SJSA1 (cell line): ENCODE measurements around the gene RASGRF2. TPM values are rescaled to one million over a fixed set of nuclear protein-coding genes. Genes with fewer than 3 reads are reported as not detected.
A peak's percentile ranks its signal among the peaks of the same experiment; 100 is the strongest.
"Not testable (repeated sequence)": the region's sequence is repeated elsewhere in the genome, so short reads cannot be mapped to it uniquely, and the experiment has no call there.

ENCODE experiments used
- DNase-seq, 2 experiments: peaks; one replicate each; pipeline ENCODE4 v3.0.0-alpha.2; 2015 to 2020; ENCODE audit warnings: low spot score in 2 of 2, low read depth in 1 of 2
- H3K27ac ChIP-seq: fragments of 250-450 bp; sonication (Bioruptor Pico); 2 replicates; pipeline ENCODE4 v1.5.1; 2020; ENCODE audit warnings: mild to moderate bottlenecking, moderate library complexity
- H3K27me3 ChIP-seq: fragments of 250-450 bp; sonication (Bioruptor Pico); replicated peaks from 2 replicates; pipeline ENCODE4 v1.5.1; 2020; ENCODE audit warnings: mild to moderate bottlenecking, moderate library complexity
- H3K36me3 ChIP-seq: fragments of 250-450 bp; sonication (Bioruptor Pico); 2 replicates; pipeline ENCODE4 v1.5.1; 2020; ENCODE audit warnings: mild to moderate bottlenecking
- H3K4me1 ChIP-seq: fragments of 250-450 bp; sonication (Bioruptor Pico); replicated peaks from 2 replicates; pipeline ENCODE4 v1.6.1; 2021; ENCODE audit warnings: mild to moderate bottlenecking
- H3K4me3 ChIP-seq: fragments of 250-450 bp; sonication (Bioruptor Pico); 2 replicates; pipeline ENCODE4 v1.5.1; 2020; ENCODE audit warnings: mild to moderate bottlenecking
- H3K9me3 ChIP-seq: fragments of 250-450 bp; sonication (Bioruptor Pico); replicated peaks from 2 replicates; pipeline ENCODE4 v1.5.1; 2020; ENCODE audit warnings: mild to moderate bottlenecking
- total RNA-seq: library from RNA; depleted of rRNA; stranded (reverse); fragments of >200 nt; shearing (Covaris generic); gene quantifications from 2 replicates; pipeline ENCODE4 v1.2.3, GENCODE V29; 2014

RASGRF2 gene
- total RNA-seq, 1 experiment from 2014 or later = 12.5 TPM

GRCh38 chr5:81006947-81007636, 46.9 kb downstream of the RASGRF2 start:
- Histone ChIP-seq H3K27ac (no peak overlapping the region), H3K27me3 (no peaks in the 10 kb centered on the region), H3K4me3 (no peak overlapping the region), H3K4me1 (peaks cover 8% of the 10 kb centered on the region), H3K36me3 (no peaks in the 10 kb centered on the region), H3K9me3 (no peaks in the 10 kb centered on the region; the same call in 1 of the 2 replicates)
- DNase-seq = no peak

DNA sequence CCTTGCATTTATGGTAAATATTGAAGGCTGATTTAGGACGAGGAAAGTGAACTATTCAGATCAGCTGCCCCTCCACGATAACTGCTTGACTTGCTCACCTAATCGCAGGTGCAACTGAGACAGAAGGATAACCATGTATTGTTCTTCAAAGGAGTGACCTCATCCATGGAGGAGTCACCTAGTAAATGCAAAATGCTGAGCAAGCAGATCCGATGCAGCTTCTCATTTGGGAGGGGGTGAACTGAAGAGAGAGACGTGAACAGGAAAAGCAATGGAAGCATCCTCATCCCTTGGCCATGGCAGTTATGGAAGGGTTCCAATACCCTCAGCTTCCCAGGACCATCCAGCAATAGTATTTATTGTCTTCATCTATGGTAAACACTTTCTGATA, 47.5 kb downstream of the RASGRF2 start:
- H3K4me3 ChIP-seq = no peak overlapping the region
- peaks cover 8% of the 10 kb centered on the region for H3K4me1 ChIP-seq
- DNase-seq = no peak
- H3K27ac ChIP-seq = no peak overlapping the region
- no peaks in the 10 kb centered on the region for H3K27me3 ChIP-seq
- no peaks in the 10 kb centered on the region; the same call in 1 of the 2 replicates for H3K9me3 ChIP-seq
- no peaks in the 10 kb centered on the region for H3K36me3 ChIP-seq

DNA sequence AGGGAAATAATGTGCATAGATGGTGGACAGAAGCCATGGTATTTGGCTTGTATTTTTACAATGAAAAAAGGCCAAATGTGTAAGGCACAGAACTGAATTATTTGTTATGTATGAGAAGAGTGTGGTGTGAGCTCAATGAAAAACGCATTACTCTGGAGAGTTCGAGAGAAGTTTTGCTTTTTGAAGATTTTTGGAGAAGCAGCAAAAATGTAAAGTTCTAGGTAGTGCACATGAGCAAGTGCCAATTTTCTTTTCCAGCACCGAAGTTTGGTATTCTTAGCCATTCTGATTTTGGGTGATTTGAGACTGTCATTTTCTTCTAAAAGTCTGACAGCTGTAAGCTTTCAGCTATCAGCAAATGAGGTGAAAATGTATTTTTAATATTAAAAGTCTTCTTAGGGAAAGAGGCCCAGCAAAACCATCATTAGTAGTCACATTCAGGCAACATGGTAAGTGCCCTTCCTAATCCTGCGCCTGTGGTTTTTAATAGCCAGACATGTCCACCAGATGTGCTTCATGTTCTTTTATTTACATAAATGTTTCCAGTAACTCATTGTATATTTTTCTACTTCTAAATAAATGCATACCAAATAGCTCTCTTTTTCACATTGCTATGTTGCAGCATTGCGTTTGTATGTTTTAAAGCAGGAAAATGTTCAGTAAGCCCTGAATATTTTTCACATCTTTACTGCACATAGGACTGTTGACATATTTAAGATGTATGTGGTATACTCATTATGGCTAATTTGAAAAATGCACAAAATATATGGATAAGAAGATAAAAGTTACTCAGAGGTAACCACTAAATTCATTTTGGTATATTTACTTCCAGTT, 50.4 kb downstream of the RASGRF2 start:
- DNase-seq = peak in 1 of 2 experiments; percentile 11
- H3K27me3 ChIP-seq = no peaks in the 10 kb centered on the region
- no peaks in the 10 kb centered on the region for H3K36me3 ChIP-seq
- peaks cover 12% of the 10 kb centered on the region for H3K4me1 ChIP-seq
- no peak overlapping the region for H3K27ac ChIP-seq
- no peak overlapping the region for H3K4me3 ChIP-seq
- no peaks in the 10 kb centered on the region; the same call in 1 of the 2 replicates for H3K9me3 ChIP-seq

- DNase-seq = no peak
- Histone ChIP-seq H3K9me3 (no peaks in the 10 kb centered on the region; the same call in 1 of the 2 replicates), H3K4me3 (no peak overlapping the region), H3K36me3 (no peaks in the 10 kb centered on the region), H3K4me1 (peaks cover 16% of the 10 kb centered on the region), H3K27me3 (no peaks in the 10 kb centered on the region), H3K27ac (no peak overlapping the region)
Measured at GRCh38 chr5:81014348-81014747, 54.2 kb downstream of the RASGRF2 start.

- Histone ChIP-seq H3K36me3 (no peaks in the 10 kb centered on the region), H3K4me1 (peaks cover 16% of the 10 kb centered on the region), H3K9me3 (no peaks in the 10 kb centered on the region), H3K27me3 (no peaks in the 10 kb centered on the region), H3K27ac (no peak overlapping the region), H3K4me3 (no peak overlapping the region)
- DNase-seq = no peak
Measured at GRCh38 chr5:81016116-81016515, 56.0 kb downstream of the RASGRF2 start.

DNA sequence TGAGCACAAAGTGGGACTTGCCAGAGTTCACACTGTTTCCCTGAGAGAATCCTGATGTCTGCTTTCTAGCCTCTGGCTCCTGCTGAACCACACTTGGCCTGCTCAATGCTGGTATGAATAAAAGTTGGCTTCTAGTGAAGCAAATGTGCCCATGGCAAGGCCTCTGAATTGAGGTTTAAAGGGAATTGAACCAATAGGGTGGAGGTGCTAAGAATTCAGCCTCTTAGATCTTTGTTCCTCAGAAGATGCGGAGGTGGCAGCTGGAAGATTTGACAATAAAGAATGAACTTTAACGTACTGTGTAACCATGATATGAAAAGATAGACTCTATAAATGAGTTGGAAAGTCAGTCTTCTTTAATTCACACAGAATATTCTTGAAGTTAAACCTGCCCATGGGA, 57.2 kb downstream of the RASGRF2 start:
- H3K27me3 ChIP-seq = no peaks in the 10 kb centered on the region
- H3K4me3 ChIP-seq = no peak overlapping the region
- DNase-seq = no peak
- H3K36me3 ChIP-seq = no peaks in the 10 kb centered on the region
- no peaks in the 10 kb centered on the region for H3K9me3 ChIP-seq
- peaks cover 16% of the 10 kb centered on the region for H3K4me1 ChIP-seq
- no peak overlapping the region for H3K27ac ChIP-seq

DNA sequence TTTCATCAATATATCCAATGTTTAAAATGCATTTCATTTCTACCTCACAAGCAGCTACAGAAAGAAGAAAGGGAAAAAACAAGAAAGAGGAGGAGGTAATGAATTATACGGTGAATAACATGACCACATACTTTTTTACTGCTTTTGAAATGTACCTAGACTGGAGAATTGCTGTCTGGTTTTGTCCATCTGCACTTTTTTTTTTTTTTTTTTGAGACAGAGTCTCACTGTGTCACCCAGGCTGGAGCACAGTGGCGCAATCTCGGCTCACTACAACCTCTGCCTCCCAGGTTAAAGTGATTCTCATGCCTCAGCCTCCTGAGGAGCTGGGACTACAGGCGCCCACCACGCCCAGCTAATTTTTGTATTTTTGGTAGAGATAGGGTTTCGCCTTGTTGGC, 58.4 kb downstream of the RASGRF2 start:
- H3K4me3 ChIP-seq, H3K27ac ChIP-seq, H3K9me3 ChIP-seq, H3K36me3 ChIP-seq, H3K27me3 ChIP-seq: not testable (repeated sequence)
- DNase-seq = peak in 1 of 2 experiments; percentile 18
- peaks cover 16% of the 10 kb centered on the region for H3K4me1 ChIP-seq

DNA sequence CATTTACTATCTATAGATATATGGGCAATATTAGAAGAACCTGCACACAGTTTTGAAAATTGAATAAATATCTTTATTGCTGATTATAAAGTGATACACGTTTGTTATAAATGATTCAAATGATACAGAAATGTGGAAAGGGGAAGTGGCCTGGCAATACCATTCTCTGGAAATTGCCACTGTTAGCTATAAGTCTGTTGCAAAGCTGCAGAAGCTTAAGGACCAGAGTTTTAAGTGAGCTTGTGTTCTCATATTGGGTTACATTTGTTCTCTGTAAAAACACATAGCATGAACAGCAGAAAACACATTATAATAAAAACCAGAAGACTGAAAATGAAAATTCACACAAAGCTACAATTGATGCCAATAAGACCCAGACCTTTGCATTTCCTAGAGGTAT, 59.6 kb downstream of the RASGRF2 start:
- Histone ChIP-seq H3K4me3 (no peak overlapping the region), H3K36me3 (no peaks in the 10 kb centered on the region), H3K4me1 (peaks cover 12% of the 10 kb centered on the region), H3K27me3 (no peaks in the 10 kb centered on the region), H3K27ac (no peak overlapping the region), H3K9me3 (no peaks in the 10 kb centered on the region)
- no peak for DNase-seq

GRCh38 chr5:81020478-81021167, 60.5 kb downstream of the RASGRF2 start:
- no peaks in the 10 kb centered on the region for H3K9me3 ChIP-seq
- H3K36me3 ChIP-seq = no peaks in the 10 kb centered on the region
- no peak overlapping the region for H3K27ac ChIP-seq
- no peak overlapping the region for H3K4me3 ChIP-seq
- DNase-seq = no peak
- H3K4me1 ChIP-seq = peaks cover 12% of the 10 kb centered on the region
- no peaks in the 10 kb centered on the region for H3K27me3 ChIP-seq

GRCh38 chr5:81021486-81021885, 61.3 kb downstream of the RASGRF2 start:
- Histone ChIP-seq H3K9me3 (no peaks in the 10 kb centered on the region), H3K4me3 (no peak overlapping the region), H3K4me1 (peaks cover 12% of the 10 kb centered on the region), H3K27ac (no peak overlapping the region), H3K36me3 (no peaks in the 10 kb centered on the region), H3K27me3 (no peaks in the 10 kb centered on the region)
- no peak for DNase-seq

DNA sequence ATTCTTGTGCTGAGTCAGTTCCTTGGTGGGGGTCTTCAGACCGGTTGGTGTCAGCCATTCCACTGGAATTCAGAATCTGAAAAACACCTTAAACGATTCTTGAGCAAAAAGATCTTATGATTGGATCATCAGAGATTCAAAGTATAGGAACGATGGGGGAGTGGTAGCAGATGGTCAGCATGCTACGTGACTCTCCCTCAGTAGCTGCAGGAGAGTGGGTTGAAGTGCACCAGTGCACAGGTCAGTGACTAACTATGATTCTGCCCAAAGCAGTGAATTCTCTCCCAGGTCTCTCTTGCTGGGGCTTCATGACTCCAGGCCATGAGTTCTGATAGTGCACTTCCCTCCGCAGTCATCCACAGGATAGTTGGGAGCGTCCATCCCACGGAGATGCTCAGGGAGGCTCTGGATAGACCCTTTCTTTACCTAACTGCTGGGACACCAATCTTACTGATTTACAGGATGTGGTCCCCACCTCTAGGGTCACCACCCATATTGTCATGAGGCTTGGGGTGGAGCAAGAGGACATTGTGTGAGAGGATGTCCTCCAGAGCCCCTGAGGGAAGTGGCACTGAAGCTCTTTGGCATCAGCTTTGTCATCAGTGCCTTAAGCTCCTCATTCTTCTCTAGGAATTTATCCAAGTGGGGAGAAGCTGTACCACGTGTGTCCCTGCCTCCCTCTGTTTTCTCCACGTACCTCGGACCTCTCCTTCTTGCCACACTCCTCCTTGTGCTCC, 62.0 kb downstream of the RASGRF2 start:
- no peak overlapping the region for H3K4me3 ChIP-seq

GRCh38 chr5:81022688-81023084, 62.5 kb downstream of the RASGRF2 start:
- no peak for DNase-seq
- Histone ChIP-seq H3K4me1 (peaks cover 12% of the 10 kb centered on the region), H3K27ac (no peak overlapping the region), H3K9me3 (no peaks in the 10 kb centered on the region), H3K27me3 (no peaks in the 10 kb centered on the region), H3K4me3 (no peak overlapping the region), H3K36me3 (no peaks in the 10 kb centered on the region)

More for the DNA sequence above, 62.0 kb downstream of the RASGRF2 start:
- no peaks in the 10 kb centered on the region for H3K36me3 ChIP-seq
- H3K4me1 ChIP-seq = peaks cover 12% of the 10 kb centered on the region
- no peak overlapping the region for H3K27ac ChIP-seq
- no peaks in the 10 kb centered on the region for H3K9me3 ChIP-seq
- H3K27me3 ChIP-seq = no peaks in the 10 kb centered on the region
- no peak for DNase-seq

DNA sequence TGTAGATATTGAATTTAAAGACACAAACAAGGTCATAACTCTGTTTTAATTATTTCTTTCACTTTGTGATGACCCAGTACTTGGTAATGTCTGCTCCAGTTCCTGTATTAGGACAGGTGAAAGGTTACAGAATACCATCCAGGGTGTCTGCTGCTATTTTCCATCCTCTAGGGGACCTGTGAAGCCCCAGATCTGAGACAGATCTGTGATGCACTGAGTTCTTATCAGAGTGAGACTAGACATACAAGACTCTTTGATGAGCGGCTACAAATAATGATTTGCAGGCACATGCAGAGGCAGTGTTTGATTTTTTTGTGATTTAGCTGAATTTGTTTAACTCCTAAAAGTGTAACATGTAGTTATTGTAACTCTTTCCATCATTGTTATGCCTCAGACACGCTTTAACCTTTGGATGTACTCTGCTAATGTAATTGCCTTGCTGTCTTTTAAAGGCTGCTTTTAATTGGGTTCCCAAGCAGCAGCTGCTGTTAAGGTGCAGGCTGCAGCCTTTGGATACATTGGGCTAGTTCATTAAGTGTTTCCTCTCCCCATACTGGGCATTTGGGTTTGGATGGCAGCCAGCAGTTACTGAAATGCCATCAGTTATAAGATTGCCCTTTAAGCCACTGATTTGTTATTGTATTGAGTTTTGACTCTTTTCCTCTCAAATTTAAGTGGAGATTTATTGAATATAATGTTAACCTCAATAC, 63.3 kb downstream of the RASGRF2 start:
- H3K9me3 ChIP-seq = no peaks in the 10 kb centered on the region
- no peak for DNase-seq
- H3K4me3 ChIP-seq = no peak overlapping the region
- H3K27me3 ChIP-seq = no peaks in the 10 kb centered on the region
- H3K4me1 ChIP-seq = peaks cover 9% of the 10 kb centered on the region
- H3K36me3 ChIP-seq = no peaks in the 10 kb centered on the region
- H3K27ac ChIP-seq = no peak overlapping the region
